Stimulated activated effector memory CD8-positive, alpha-beta T cell treated with anti-CD3 and anti-CD28 coated beads, Interleukin-12 subunit alpha, Interleukin-12 subunit beta, amount 100 ng/mL, for 72 hours (primary cell): ENCODE results near the gene CUTC.
"Not testable (repeated sequence)": the region's sequence is repeated elsewhere in the genome, so short reads cannot be mapped to it uniquely, and the experiment has no call there.

Experiments
- ATAC-seq: fragments of 150-1000 bp; cut with Tn5 transposase; 2 replicates; pipeline ENCODE4 v1.10.0; 2021
- DNase-seq, 2 donors: peaks; one replicate each; pipeline ENCODE4 v3.0.0; 2021 to 2022; ENCODE audit warnings: low spot score in 2 of 2
- H3K27ac Mint-ChIP-seq: one replicate; pipeline ENCODE4 v1.8.0; 2022; ENCODE audit warnings: mild to moderate bottlenecking, mixed read lengths
- H3K36me3 Mint-ChIP-seq: one replicate; pipeline ENCODE4 v1.8.0; 2022; ENCODE audit warnings: mild to moderate bottlenecking, mixed read lengths
- H3K4me1 Mint-ChIP-seq: one replicate; pipeline ENCODE4 v1.8.0; 2022; ENCODE audit warnings: mixed read lengths
- H3K4me3 Mint-ChIP-seq: one replicate; pipeline ENCODE4 v1.8.0; 2022; ENCODE audit warnings: mild to moderate bottlenecking, mixed read lengths
- H3K9me3 Mint-ChIP-seq: one replicate; pipeline ENCODE4 v1.8.0; 2022; ENCODE audit warnings: mixed read lengths

Gene CUTC

DNA sequence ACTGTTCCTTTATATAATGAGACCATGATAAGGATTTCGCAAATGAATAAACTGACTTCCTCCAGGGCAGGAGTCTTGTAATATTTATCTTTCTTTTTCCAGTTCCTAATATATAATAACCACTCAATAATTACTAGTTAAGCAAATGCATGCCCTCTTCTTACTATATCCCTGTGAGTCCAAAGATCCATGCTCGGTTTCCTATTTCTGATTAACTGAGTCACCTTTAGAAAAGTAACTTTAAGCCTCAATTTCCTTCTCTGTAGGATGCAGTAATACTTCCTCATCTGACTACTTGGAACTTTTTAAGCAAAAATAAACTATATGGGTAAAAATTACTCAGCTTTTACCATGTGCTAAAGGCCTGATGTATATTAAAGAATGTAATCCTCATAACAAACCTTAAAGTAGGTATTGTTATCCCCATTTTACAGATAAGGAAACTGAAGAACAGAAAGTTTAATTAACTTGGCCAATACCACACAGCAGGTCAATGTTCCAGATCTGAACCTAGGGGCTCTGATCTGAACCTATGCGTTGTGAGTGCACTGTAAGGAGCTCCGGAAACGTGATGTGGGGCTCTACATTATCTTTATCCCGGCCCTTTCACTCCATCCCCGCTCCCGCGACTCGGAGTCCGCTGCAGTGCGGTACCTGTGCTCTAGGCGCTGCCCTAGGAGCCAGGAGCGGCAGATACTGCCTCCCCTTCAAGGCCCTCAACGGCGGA is 565 bp upstream of the CUTC start:
- peaks cover 34% of the 10 kb centered on the region for H3K4me1 Mint-ChIP-seq
- no peak for DNase-seq
- no peak for ATAC-seq
- peak overlapping the region; percentile 100 for H3K4me3 Mint-ChIP-seq
- peaks cover 45% of the 10 kb centered on the region for H3K36me3 Mint-ChIP-seq
- no peaks in the 10 kb centered on the region for H3K9me3 Mint-ChIP-seq
- H3K27ac Mint-ChIP-seq: peak overlapping the region; percentile 99

DNA sequence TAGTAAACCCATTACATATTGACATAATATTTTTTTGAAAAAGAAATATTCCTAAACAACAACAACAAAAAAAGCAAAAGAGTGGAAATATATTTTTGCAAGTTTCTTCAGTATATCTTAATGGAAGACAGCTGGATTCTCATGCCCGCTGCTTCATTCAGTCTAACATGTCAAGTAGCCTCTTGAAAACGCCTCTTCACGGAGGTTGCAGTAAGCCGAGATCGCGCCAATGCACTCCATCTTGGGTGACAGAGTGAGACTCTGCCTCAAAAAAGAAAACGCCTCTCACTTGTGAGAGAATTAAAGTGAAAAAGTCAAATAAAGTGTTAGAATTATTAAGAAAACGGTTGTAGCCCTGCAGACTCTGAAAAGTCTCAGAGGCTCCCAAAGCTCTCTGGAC is 1.3 kb downstream of the CUTC start:
- ATAC-seq: no peak
- Mint-ChIP-seq H3K27ac (no peak overlapping the region), H3K36me3 (peaks cover 48% of the 10 kb centered on the region)

DNA sequence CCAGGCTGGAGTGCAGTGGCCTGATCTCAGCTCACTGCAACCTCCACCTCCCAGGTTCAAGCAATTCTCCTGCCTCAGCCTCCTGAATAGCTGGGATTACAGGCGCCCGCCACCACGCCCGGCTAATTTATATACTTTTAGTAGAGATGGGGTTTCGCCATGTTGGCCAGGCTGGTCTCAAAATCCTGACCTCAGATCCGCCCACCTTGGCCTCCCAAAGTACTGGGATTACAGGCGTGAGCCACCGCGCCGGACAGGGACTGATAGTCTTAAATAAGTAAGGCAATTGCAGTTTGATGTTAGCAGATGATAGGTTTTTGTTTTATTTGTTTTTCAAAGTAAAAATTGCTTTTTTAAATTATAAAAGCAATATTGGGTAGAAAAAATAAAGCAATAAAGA is 2.1 kb downstream of the CUTC start:
- Mint-ChIP-seq H3K36me3 (peaks cover 48% of the 10 kb centered on the region), H3K4me1 (peaks cover 34% of the 10 kb centered on the region), H3K4me3 (peak overlapping the region; percentile 100)
- not testable (repeated sequence) for DNase-seq, H3K27ac Mint-ChIP-seq, ATAC-seq, H3K9me3 Mint-ChIP-seq

More for the DNA sequence above, 1.3 kb downstream of the CUTC start:
- Mint-ChIP-seq H3K4me1 (peaks cover 34% of the 10 kb centered on the region), H3K4me3 (peak overlapping the region; percentile 100), H3K9me3 (no peaks in the 10 kb centered on the region)
- DNase-seq: no peak

DNA sequence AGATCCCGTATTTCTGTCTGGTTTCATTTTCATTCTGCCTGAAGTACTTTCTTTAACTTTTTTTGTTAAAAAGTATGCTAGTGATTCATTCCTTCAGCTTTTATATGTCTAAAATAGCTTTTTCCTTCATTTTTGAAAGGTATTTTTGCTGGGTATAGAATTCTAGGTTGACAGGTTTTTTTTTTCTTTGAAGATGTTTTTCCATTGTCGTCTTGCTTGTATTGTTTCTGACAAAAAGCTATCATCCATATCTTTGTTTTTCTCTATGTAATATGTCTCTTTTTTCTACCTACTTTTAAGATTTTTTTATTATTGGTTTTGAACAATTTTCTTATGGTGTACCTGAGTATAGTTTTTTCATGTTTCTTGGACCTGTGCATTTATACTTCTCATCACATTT is 8.2 kb downstream of the CUTC start:
- ATAC-seq: no peak
- Mint-ChIP-seq H3K27ac (no peak overlapping the region), H3K36me3 (peaks cover 97% of the 10 kb centered on the region), H3K4me1 (peaks cover 25% of the 10 kb centered on the region), H3K4me3 (no peak overlapping the region), H3K9me3 (peaks cover 15% of the 10 kb centered on the region)
- DNase-seq: no peak

DNA sequence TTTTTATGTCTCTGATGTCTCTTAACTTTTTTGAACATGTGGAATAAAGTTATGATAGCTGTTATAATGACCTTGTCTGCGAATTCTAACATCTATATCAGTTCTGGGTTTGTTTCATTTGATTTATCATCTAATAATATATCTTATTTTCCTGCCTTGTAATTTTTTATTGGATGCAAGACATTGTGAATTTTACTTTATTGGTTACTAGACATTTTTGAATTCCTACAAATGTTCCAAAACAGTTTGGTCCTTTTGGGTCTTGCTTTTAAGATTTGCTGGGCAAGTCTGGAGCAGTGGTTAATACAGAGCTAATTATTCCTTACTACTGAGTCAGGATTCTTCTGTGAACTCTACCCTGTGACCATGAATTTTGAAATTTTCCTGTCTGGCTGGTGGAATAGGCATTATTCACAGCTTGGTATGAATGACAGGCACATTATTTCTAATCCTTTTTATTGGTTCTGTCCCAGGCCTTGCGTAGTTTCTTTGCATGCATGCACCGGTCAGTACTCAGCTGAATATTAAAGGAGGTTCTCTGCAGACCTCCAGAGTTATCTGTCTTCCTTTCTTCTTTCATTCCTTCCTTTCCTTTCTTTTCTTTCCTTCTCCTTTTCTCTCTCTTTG is 9.0 kb downstream of the CUTC start:
- H3K36me3 Mint-ChIP-seq: peaks cover 100% of the 10 kb centered on the region
- H3K4me1 Mint-ChIP-seq: peaks cover 24% of the 10 kb centered on the region

DNA sequence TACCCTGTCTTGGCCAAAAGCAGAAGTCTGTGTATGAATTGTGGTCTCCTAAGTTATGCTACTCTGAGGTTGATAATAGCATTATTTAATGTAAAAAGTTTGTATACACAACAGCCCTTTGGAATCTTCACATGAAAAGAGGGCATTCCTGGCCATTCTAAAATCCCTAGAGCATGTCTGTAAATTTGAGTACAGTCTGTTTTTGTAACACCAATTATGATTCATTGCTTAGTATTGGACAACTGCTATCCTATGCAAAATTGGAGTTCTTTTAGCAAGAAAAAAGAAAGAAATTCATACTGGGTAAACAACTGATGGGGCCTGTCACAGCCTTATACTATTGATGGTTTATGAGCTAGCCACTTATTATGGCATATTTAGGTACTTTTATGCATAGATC is 10.2 kb downstream of the CUTC start:
- DNase-seq (no peak), ATAC-seq (no peak)
- Mint-ChIP-seq H3K4me3 (no peak overlapping the region), H3K36me3 (peaks cover 100% of the 10 kb centered on the region), H3K27ac (no peak overlapping the region), H3K4me1 (peaks cover 24% of the 10 kb centered on the region), H3K9me3 (peaks cover 15% of the 10 kb centered on the region)

More for the DNA sequence above, 9.0 kb downstream of the CUTC start:
- no peak for ATAC-seq
- no peak overlapping the region for H3K4me3 Mint-ChIP-seq
- no peak overlapping the region for H3K27ac Mint-ChIP-seq
- DNase-seq: no peak
- peaks cover 15% of the 10 kb centered on the region for H3K9me3 Mint-ChIP-seq

DNA sequence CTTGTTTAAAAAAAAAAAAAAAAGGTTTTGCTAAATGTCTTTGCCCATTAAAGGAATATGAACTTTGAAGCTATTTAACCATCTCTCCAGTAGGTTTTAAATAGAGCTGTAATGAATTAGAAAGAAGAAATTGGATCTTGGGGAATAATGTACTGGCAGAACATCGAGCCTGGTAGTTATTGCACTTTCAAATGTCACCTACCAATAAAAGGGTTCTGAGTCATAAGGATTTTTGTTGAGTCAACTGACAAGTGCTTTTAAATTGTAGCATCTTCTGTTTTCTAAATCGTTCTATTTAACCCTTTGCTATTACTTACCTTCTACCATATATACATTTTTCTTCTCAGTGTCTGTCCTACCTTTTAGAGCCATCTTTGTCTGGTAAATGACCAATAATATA is 10.7 kb downstream of the CUTC start:
- ATAC-seq (no peak), DNase-seq (no peak)
- H3K9me3 Mint-ChIP-seq: peaks cover 15% of the 10 kb centered on the region
- H3K27ac Mint-ChIP-seq: no peak overlapping the region
- peaks cover 100% of the 10 kb centered on the region for H3K36me3 Mint-ChIP-seq
- H3K4me3 Mint-ChIP-seq: no peak overlapping the region
- peaks cover 24% of the 10 kb centered on the region for H3K4me1 Mint-ChIP-seq

DNA sequence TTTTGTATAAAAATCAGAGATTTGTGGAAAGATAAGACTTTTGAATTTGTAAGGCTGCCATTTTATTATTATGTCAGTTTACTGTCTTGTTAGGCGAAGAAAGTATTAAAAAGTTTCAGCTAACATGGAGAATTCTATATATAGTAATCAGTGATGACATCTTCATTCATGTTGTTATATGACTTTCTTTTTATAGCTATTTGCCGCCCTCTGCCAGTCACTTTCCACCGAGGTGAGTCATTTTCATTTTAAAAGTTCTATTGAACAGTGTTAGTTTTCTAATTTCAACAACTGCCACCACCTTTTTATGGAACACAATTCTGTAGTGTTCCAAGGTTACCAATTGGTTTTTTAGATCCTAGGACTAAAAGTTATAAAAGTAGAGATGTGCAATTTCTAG is 11.8 kb downstream of the CUTC start:
- Mint-ChIP-seq H3K36me3 (peaks cover 98% of the 10 kb centered on the region), H3K27ac (no peak overlapping the region), H3K9me3 (peaks cover 15% of the 10 kb centered on the region), H3K4me1 (peaks cover 24% of the 10 kb centered on the region), H3K4me3 (no peak overlapping the region)
- no peak for ATAC-seq
- DNase-seq: no peak

DNA sequence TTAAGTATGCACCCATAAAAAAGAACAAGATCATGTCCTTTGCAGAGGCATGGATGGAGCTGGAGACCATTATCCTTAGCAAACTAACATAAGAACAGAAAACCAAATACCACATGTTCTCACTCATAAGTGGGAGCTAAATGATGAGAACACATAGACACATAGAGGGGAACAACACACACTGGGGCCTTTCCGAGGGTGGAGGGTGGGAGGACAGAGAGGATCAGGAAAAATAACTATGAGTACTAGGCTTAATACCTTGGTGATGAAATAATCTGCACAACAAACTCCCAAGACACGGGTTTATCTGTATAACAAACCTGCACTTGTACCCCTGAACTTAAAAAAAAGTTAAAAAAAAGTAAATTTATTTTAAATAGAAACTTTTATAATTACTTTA is 14.1 kb downstream of the CUTC start:
- not testable (repeated sequence) for DNase-seq, H3K27ac Mint-ChIP-seq, ATAC-seq, H3K9me3 Mint-ChIP-seq, H3K4me3 Mint-ChIP-seq
- H3K4me1 Mint-ChIP-seq: peaks cover 24% of the 10 kb centered on the region
- peaks cover 97% of the 10 kb centered on the region for H3K36me3 Mint-ChIP-seq

DNA sequence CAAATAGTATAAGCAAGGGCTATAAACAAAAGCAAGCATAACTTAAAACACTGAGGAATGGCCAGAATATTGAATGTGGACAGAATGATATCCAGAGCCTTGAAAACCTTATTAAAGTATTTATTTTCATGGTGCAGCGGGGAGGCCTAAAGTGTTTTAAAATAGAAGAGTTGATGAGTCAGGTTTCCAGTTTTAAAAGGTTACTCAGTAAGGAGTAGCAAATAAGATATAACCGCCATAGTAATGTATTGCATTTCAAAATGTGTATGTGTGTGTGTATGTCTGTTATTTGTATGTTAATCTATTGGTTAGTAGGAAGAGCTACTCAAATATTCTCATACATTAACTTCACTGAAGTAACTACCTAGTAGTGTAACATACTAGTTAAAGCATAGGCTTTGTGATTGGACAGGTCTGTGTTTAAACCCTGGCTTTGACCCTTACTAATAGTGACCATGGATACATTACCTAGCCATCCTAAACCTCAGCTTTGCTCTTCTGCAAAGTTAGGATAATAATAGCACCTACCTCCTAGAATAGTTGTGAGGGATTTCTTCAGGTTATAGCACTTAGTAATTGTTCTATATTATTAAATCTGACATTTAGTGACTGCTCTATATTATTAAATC is 16.9 kb downstream of the CUTC start:
- Mint-ChIP-seq H3K9me3 (no peaks in the 10 kb centered on the region), H3K27ac (no peak overlapping the region), H3K36me3 (peaks cover 92% of the 10 kb centered on the region), H3K4me3 (no peak overlapping the region), H3K4me1 (no peaks in the 10 kb centered on the region)
- ATAC-seq (no peak), DNase-seq (no peak)

DNA sequence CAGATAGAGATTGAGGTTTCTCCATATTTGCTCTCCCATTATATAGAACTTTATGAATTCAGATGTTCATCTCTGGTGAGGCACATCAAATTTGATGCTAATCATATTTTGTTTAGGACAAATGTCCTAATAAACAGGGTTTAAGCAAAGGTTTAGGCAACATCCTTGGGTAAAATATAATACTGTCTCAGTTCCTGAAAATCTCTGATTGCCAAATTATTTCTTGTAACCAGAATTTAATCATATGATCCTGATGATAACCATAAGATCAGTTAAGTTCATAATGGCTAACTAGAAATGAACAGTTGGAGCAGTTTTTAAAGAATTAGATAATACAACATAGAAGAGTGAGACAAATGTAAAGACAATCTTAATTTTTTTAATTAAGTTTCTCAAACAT is 18.6 kb downstream of the CUTC start:
- H3K4me3 Mint-ChIP-seq: no peak overlapping the region
- no peak overlapping the region for H3K27ac Mint-ChIP-seq
- no peaks in the 10 kb centered on the region for H3K9me3 Mint-ChIP-seq
- DNase-seq: no peak
- no peak for ATAC-seq
- H3K36me3 Mint-ChIP-seq: peaks cover 92% of the 10 kb centered on the region
- H3K4me1 Mint-ChIP-seq: no peaks in the 10 kb centered on the region

DNA sequence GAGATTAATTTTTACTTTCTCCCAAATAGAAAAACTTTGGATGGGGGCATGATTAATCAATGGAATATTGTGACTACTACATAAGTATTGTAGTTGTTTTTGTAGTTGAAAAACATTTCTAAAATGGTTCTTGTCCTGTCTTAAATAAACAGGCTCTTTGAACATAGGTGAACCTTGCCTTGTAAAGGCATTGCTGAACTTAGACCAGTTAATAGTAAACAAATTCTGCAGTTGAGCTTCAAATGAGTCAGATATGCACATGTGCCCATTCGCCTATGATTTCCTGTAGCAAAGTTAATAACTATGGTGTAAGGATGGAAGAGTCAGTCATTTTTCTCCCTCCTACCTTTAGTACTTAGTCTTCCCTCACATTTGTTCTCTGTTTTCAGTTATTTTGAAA is 22.6 kb downstream of the CUTC start:
- H3K4me1 Mint-ChIP-seq: no peaks in the 10 kb centered on the region
- no peak overlapping the region for H3K4me3 Mint-ChIP-seq
- H3K36me3 Mint-ChIP-seq: peaks cover 95% of the 10 kb centered on the region
- no peak overlapping the region for H3K27ac Mint-ChIP-seq
- ATAC-seq (no peak), DNase-seq (no peak)
- H3K9me3 Mint-ChIP-seq: no peaks in the 10 kb centered on the region

DNA sequence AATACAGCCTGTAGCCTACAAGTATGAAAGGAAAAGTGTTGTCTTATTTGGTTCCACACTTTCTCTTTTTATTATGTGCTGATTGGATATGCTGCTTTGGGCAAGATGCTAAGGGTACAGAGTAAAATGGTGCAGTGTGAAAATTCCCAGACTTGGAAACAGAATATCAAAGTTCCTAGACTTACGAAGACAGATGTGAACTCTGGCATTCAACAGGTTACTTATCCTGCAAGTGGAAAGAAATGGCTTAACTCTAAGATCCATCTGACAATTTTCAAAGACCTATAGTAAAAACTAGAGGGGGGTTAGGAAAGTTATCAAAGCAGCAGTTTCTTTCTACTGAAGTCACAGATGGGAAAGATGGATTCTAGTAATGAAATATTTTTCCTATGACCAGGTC is 24.1 kb downstream of the CUTC start:
- Mint-ChIP-seq H3K4me3 (no peak overlapping the region), H3K9me3 (no peaks in the 10 kb centered on the region), H3K36me3 (peaks cover 86% of the 10 kb centered on the region), H3K4me1 (no peaks in the 10 kb centered on the region), H3K27ac (no peak overlapping the region)
- ATAC-seq (no peak), DNase-seq (no peak)

DNA sequence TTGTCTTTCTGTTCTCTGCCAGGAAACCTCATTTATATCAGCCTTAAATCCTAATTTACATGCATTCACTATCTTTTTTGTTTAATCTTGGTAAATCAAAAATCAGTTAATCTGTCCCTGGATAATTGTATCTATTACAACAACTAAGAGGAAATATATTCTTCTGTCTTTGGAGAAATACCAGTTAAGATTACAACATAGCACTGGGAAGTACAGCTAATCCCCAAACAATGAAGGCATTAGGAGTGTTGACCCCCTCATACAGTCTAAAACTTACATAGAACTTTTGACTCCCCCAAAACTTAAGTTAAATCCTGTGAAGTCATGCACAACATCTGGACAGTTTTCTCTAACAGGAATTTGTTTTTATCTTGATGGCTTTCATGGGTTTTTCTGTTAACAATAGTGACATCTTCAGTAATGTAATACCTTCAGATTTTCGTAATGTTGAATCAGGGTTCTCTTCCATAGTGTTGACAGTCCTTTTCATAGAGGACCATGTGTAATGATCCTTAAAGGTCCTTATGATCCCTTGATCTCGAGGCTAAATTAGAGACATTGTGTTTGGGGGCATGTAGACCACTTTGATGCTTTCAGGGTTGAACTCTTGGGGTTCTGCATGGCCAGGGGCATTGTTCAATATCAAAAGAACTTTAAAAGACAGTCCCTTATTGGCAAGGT is 26.3 kb downstream of the CUTC start:
- DNase-seq (no peak), ATAC-seq (no peak)
- peaks cover 69% of the 10 kb centered on the region for H3K36me3 Mint-ChIP-seq
- H3K27ac Mint-ChIP-seq: no peak overlapping the region
- peaks cover under 1% of the 10 kb centered on the region for H3K9me3 Mint-ChIP-seq
- no peak overlapping the region for H3K4me3 Mint-ChIP-seq
- no peaks in the 10 kb centered on the region for H3K4me1 Mint-ChIP-seq

DNA sequence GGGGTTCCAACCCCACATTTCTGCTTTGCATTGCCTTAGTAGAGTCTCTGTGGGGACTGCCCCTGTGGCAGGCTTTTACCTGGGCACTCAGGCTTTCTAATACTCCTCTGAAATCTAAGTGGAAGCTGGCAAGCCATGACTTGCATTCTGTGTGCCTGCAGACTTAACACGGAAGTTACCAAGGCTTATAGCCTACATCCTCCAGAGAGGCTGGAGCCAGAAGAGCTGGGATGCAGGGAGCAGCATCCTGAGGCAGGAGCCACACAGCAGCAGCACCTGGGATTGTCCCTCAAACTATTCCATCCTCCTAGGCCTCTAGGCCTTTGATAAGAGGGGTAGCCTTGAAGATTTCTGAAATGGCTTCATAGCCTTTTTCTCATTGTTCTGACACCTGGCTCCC is 28.3 kb downstream of the CUTC start:
- H3K36me3 Mint-ChIP-seq: peaks cover 50% of the 10 kb centered on the region
- ATAC-seq: no peak

More for the DNA sequence above, 28.3 kb downstream of the CUTC start:
- no peak overlapping the region for H3K27ac Mint-ChIP-seq
- no peak for DNase-seq
- no peaks in the 10 kb centered on the region for H3K4me1 Mint-ChIP-seq
- peaks cover 3% of the 10 kb centered on the region for H3K9me3 Mint-ChIP-seq
- no peak overlapping the region for H3K4me3 Mint-ChIP-seq
